Central memory CD4-positive, alpha-beta T cell (primary cell): ENCODE results near the gene TIGAR.

Experiments
- DNase-seq: peaks from one replicate; pipeline ENCODE4 v3.0.0; 2022

TIGAR gene

GRCh38 chr12:4307593-4308333 is 13.2 kb upstream of the TIGAR start:
- DNase-seq, result no peak

GRCh38 chr12:4308334-4308950 is 12.6 kb upstream of the TIGAR start:
- no peak for DNase-seq

- DNase-seq, result no peak
These were observed 9.2 kb upstream of the TIGAR start for GRCh38 chr12:4311776-4312175.

- no peak for DNase-seq
These were observed 8.8 kb upstream of the TIGAR start for GRCh38 chr12:4312251-4312650.

- no peak for DNase-seq
These were observed 538 bp upstream of the TIGAR start for GRCh38 chr12:4320497-4320852.

GRCh38 chr12:4322726-4323125 is 1.7 kb downstream of the TIGAR start:
- DNase-seq, result no peak

- no peak for DNase-seq
These were observed 2.4 kb downstream of the TIGAR start for GRCh38 chr12:4323396-4323795.

GRCh38 chr12:4324366-4324765 is 3.4 kb downstream of the TIGAR start:
- DNase-seq, result no peak

GRCh38 chr12:4325966-4326365 is 5.0 kb downstream of the TIGAR start:
- DNase-seq, result no peak

- DNase-seq, result no peak
These were observed 6.3 kb downstream of the TIGAR start for GRCh38 chr12:4327293-4327692.

GRCh38 chr12:4330203-4330602 is 9.2 kb downstream of the TIGAR start:
- DNase-seq, result no peak

GRCh38 chr12:4331221-4331620 is 10.2 kb downstream of the TIGAR start:
- no peak for DNase-seq

GRCh38 chr12:4331842-4332241 is 10.8 kb downstream of the TIGAR start:
- no peak for DNase-seq

- no peak for DNase-seq
These were observed 25.9 kb downstream of the TIGAR start for GRCh38 chr12:4346931-4347330.

- peak; percentile 49 for DNase-seq
These were observed 32.8 kb downstream of the TIGAR start for GRCh38 chr12:4353785-4354208.

GRCh38 chr12:4355156-4356040 is 34.4 kb downstream of the TIGAR start:
- DNase-seq, result no peak

- no peak for DNase-seq
These were observed 35.0 kb downstream of the TIGAR start for GRCh38 chr12:4356041-4356327.

GRCh38 chr12:4366090-4366489 is 45.1 kb downstream of the TIGAR start:
- DNase-seq, result no peak

GRCh38 chr12:4369548-4369947 is 48.5 kb downstream of the TIGAR start:
- DNase-seq, result no peak

- DNase-seq, result no peak
These were observed 49.3 kb downstream of the TIGAR start for GRCh38 chr12:4370265-4370664.

- DNase-seq, result no peak
These were observed 51.6 kb downstream of the TIGAR start for GRCh38 chr12:4372653-4373052.

- DNase-seq, result no peak
These were observed 54.4 kb downstream of the TIGAR start for GRCh38 chr12:4375449-4375848.

GRCh38 chr12:4378772-4379171 is 57.8 kb downstream of the TIGAR start:
- no peak for DNase-seq

- no peak for DNase-seq
These were observed 58.4 kb downstream of the TIGAR start, which contains the start of gene FGF23 for GRCh38 chr12:4379405-4379804. Gene FGF23, minus strand, starts transcription at chr12:4379712. Its CDS starts 130 bp downstream, at chr12:4379582.
